Astrocyte of the cerebellum (primary cell): ENCODE data around the gene CETN1.

Source experiments
- DNase-seq: peaks from one replicate; pipeline ENCODE4 v3.0.0-alpha.2; 2011; ENCODE audit warnings: low read depth
- H3K4me3 ChIP-seq: 2 replicates; pipeline ENCODE4 v1.5.1; 2011; ENCODE audit warnings: mild to moderate bottlenecking, low read depth, low read length, moderate library complexity
- in situ Hi-C: cut with HindIII; loops from 2 replicates; pipeline ENCODE4 v1.10.0; 2017; ENCODE audit warnings: low sequenced_read_pairs
- TF ChIP-seq, protein P1 (sequence below): IDR thresholded peaks from 2 replicates; pipeline ENCODE4 v1.5.1; 2012; ENCODE audit warnings: low read length, low read depth, moderate library complexity, mild to moderate bottlenecking; ENCODE audit errors: missing control alignments

CETN1 gene

DNA sequence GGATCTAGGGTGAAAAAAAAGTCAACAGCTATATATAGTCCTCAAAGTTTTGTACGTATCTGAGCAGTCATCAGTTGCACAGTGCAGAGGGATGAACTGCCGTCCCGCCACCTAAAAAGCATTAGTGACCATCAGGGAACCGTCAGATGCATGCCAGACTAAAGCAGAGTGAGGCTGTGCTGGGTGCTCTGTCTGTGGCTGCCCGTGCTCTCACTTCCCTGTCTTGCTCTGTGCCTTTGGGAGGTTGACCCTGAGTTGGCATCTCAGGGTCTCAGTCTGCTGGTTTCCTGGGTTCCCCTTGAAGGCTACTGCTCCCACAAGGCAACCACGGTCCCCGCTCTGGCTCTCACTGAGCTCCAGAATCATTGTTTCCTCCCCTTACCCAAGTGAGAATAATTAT is 27.8 kb downstream of the CETN1 start:
- DNase-seq: no peak
- H3K4me3 ChIP-seq: no peak overlapping the region
- TF ChIP-seq, protein P1, sequence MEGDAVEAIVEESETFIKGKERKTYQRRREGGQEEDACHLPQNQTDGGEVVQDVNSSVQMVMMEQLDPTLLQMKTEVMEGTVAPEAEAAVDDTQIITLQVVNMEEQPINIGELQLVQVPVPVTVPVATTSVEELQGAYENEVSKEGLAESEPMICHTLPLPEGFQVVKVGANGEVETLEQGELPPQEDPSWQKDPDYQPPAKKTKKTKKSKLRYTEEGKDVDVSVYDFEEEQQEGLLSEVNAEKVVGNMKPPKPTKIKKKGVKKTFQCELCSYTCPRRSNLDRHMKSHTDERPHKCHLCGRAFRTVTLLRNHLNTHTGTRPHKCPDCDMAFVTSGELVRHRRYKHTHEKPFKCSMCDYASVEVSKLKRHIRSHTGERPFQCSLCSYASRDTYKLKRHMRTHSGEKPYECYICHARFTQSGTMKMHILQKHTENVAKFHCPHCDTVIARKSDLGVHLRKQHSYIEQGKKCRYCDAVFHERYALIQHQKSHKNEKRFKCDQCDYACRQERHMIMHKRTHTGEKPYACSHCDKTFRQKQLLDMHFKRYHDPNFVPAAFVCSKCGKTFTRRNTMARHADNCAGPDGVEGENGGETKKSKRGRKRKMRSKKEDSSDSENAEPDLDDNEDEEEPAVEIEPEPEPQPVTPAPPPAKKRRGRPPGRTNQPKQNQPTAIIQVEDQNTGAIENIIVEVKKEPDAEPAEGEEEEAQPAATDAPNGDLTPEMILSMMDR: no peak
- in situ Hi-C loops: no loop called here

DNA sequence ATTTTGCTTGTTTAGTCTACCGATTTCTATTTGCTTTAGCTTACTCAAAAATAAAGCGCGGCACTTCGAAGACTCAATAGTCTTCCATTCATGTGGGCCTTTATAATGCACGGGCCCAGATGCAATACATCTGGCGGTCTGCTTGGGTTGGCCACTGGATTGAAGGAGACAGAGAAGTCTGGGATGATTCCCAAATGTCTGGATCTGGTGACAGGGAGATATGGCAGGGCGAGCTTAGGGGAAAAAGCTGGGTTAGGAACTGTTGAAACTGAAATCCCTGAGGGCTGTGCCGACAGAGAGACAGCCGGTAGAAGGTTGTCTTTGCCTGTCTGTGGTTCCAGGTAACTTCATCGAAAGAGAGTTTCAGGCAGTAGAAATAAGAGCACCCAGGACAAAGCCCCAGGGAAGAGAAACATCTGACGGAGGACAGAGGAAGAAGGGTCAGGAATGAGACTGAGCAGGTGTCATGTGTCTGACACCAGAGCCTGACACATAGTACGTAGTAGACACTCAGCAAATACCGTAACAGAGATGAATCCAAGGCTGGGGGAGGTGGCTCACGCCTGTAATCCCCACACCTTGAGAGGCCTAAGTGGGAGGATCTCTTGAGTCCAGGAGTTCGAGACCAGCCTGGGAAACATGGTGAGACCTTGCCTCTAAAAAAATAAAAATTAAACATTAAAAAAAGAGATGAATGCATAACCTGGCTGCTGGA is 30.2 kb downstream of the CETN1 start:
- in situ Hi-C loops: no loop called here
- H3K4me3 ChIP-seq: no peak overlapping the region
- TF ChIP-seq, protein P1: no peak
- no peak for DNase-seq

DNA sequence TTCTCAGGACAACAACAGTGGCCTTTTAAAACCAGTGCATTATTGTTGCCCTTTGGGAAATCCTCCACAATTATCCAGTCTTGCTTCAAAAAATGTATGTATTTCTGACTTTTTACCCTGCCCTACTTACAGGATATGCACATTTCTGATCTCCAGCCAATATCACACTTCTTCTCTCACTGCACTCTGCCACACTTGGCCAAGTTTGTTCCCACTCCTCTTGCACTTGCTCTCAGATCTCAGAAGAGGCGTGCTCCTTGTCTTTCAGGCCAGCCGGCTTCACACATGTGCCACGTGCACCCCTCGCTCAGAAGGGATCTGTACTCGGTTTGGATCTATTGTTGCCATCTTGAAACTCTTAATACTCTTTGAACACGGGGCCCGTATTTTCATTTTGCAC is 32.0 kb downstream of the CETN1 start:
- TF ChIP-seq, protein P1: no peak
- H3K4me3 ChIP-seq: no peak overlapping the region
- in situ Hi-C loops: no loop called here
- DNase-seq: no peak

DNA sequence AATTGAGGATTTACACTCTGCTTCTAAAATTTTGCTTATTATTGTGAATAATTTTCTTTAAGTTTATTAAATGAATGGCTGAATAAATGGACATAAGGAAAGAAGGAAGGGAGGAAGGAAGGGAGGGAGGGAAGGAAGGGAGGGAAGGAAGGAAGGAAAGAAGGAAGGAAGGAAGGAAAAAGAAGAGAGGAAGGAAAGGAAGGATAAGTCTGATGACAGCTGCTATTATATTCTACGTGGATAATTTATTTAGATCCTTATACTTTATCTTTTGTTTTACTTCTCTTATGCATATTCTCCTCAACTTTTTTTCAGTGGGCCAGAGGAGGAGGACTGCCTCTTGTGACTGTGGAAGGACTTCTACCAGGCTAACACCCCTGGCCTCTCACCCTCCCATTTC is 34.0 kb downstream of the CETN1 start:
- in situ Hi-C loops: no loop called here
- no peak overlapping the region for H3K4me3 ChIP-seq
- TF ChIP-seq, protein P1: no peak
- no peak for DNase-seq

DNA sequence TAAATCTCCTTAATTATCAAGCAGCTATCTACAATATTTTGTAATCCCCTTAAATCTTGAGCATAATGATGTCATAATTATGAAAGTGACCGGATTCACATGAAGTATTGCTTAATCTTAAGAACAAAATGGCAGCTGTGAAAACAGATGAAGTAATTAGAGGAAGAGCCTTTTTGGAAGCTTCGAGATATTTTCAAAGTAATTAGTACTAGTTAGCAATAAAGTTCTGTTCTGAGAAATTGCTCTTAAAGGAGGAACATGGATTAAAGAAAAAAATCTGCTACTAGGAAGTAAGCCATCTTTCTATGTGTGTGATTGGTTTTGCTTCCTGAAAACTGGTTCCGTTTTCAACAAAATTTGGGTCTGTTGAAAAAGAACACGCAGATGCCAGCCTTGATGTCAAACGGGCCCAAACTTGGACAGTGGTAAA is 34.9 kb downstream of the CETN1 start:
- H3K4me3 ChIP-seq: no peak overlapping the region
- in situ Hi-C loops: no loop called here
- TF ChIP-seq, protein P1: no peak
- no peak for DNase-seq

DNA sequence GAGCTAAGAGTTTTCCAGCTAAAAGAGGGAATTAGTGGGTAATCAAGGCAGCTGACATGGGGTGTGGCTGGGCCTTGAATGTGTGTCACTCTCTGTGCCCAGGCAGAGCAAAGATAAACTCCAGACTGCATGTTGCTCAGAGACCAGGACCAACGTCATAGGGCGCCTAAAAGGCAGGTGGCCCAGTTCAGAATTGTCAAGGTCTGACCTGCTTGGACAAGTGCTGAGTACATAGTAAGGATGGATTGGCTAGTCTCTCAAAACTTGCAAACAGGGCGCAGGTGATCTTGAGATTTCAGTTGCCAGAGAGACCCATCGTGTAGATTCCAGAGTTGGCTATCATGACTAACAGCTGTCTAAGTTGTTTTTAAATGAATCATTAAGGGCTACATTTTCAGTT is 35.6 kb downstream of the CETN1 start:
- DNase-seq: no peak
- in situ Hi-C loops: no loop called here
- no peak overlapping the region for H3K4me3 ChIP-seq
- TF ChIP-seq, protein P1: no peak
